AG09319 (cell line): Measurements from ENCODE around the gene KLHL42.

Experiments used
- DNase-seq: peaks from one replicate; pipeline ENCODE4 v3.0.0-alpha.2; 2010; ENCODE audit warnings: low read depth; ENCODE audit errors: extremely low read depth
- CTCF ChIP-seq: IDR thresholded peaks from 2 replicates; pipeline ENCODE4 v1.5.1; 2011; ENCODE audit warnings: low read depth, mild to moderate bottlenecking, inconsistent platforms, low read length, moderate library complexity

Gene KLHL42

GRCh38 chr12:27781680-27782079, 1.6 kb downstream of the KLHL42 start:
- DNase-seq = no peak

GRCh38 chr12:27782481-27782880, 2.4 kb downstream of the KLHL42 start:
- DNase-seq = no peak
- TF ChIP-seq CTCF = no peak

More at GRCh38 chr12:27781680-27782079, 1.6 kb downstream of the KLHL42 start:
- no peak for TF ChIP-seq CTCF

GRCh38 chr12:27785882-27786570, 6.0 kb downstream of the KLHL42 start:
- no peak for DNase-seq
- no peak for TF ChIP-seq CTCF

- no peak for TF ChIP-seq CTCF
Observed at GRCh38 chr12:27787559-27787958, 7.5 kb downstream of the KLHL42 start.

GRCh38 chr12:27790179-27790578, 10.1 kb downstream of the KLHL42 start:
- no peak for DNase-seq
- TF ChIP-seq CTCF = no peak

More at GRCh38 chr12:27787559-27787958, 7.5 kb downstream of the KLHL42 start:
- no peak for DNase-seq

- TF ChIP-seq CTCF = no peak
- no peak for DNase-seq
Observed at GRCh38 chr12:27794818-27795584, 15.0 kb downstream of the KLHL42 start.

GRCh38 chr12:27796128-27796527, 16.1 kb downstream of the KLHL42 start:
- TF ChIP-seq CTCF = no peak
- DNase-seq = no peak
